DLD1 (cell line): ENCODE measurements around the gene KATNIP.

Experiments
- in situ Hi-C: cut with HindIII; loops from 2 replicates; pipeline ENCODE4 v1.10.0; 2017; ENCODE audit warnings: low sequenced_read_pairs

The KATNIP gene

DNA sequence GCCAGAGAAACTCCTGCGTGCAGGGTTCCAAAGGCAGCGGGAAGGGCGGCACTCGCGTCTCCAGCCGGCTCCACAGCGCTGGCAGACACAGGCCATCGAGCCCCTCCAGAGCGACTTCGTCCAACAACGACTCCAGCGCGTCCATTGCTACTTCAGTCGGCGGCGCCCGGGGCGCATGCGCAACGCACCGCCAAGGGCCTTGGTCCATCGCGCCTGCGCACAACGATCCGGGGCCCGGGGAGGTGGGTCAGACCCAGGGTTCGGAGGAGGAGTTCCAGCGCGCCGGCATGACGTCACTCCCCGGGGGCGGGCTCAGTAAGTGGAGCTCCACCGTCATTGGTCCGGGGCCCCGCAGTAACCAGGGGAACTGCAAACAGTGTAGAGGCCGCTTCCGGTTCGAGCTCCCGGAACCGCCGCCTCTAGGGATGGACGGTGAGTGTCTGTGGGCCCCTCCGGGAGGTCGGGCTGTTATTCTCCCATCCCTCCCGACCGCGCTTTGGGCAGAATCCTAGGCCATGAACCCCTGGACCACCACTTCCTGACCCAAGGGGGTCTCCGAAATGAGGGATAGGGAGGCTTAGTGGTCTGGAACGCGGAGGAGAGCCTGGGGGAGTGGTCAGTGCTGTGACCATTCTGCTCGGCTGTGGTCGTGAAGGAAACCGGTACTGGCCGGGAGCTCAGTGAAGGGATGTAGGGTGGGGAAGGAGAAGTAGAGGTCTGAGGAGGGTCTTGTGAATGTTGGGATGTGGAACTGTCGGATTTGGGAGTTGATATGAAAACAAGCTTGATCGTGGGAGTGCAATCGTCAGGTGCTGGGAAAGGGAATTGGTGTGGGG lies at the start of gene KATNIP, which contains the start of gene GTF3C1:
Gene KATNIP, plus strand, starts transcription at position 399 of the 836 bp plus-strand sequence. Its CDS starts 27 bp downstream, at position 426.
Gene GTF3C1, minus strand, starts transcription at position 168 of the 836 bp plus-strand sequence. Its CDS starts 23 bp downstream, at position 145.
- in situ Hi-C loops, result no loop called here

DNA sequence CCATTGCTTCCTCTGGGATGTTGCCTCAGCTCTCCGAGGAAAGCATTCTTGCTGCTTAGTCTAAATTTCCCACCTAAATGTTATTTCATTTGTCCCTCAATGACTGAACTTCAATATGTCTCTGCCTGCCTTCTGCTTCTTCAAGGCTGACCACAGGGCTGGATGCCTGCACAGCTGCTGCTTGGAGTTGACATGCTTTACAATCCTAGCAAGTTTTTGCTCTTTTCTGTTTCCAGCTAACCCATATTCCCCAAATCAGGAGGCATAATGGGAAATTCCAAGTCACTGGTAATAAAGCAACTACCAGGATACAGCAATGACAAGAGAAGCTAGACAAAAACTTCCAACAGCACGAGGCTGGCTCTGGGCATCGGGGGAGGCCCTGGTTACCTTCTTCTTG lies 49.1 kb upstream of the KATNIP start:
- in situ Hi-C loops, result no loop called here

DNA sequence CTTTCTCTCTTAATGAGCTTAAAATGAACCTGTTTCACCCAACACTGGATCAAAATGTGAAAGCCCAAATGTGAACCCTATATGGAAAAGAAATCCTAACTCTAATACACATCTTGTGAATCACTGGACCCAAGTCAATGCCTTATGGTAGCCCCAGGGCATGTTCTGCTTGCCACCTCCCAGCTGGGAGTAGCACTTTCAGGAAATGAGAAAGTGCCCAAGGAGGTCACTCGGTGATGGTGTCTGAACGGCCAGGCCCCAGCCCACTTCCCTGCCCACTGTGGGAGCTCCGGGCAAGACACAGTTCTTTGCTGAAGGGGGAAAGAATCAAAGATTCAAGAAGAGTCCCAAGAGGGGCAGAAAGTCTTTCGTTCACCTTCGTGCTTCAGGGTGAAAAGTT lies 46.3 kb upstream of the KATNIP start:
- in situ Hi-C loops, result no loop called here

DNA sequence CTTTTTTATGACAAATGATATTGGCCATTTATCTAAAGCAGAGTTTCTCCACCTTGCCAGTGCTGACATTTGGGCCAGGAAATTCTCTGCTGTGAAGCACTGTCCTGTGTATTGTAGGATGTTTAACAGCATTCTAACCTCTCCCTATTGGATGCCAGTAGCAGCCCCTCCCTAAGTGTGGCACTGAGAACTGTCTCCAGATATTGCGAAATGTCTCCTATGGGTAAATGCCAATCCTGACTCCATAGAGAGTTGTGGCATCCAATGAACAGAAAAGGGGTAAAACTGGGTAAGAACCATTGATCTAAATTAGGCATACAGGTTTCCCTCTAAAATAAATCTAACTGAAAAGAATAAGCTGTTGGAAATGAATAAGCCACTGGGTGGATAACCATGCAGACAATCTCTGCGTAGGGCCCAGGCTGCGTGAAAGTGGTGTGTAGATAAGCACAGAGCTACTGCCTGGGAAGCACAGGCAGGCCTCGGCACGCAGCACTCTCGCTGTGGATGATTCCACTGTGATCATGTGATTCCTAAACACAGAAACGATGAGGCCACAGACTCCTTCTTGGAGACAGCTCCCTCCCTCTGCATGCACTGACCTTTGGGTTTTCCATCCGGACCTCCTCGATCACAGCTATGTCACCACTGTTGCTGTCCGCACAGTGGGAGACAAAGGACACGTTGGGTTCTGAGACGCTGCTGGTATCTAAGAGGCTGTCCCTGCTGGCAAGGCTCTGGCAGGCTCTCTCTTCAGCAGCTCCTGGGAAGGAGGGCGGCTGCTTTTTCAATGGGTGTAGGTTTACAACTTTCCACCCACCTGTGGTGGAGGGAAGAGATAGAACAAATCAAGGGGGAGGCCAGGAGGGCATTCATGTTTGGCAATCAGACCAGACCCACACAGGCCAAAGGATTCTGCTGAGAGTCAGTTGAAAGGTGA lies 44.4 kb upstream of the KATNIP start:
- in situ Hi-C loops, result no loop called here

DNA sequence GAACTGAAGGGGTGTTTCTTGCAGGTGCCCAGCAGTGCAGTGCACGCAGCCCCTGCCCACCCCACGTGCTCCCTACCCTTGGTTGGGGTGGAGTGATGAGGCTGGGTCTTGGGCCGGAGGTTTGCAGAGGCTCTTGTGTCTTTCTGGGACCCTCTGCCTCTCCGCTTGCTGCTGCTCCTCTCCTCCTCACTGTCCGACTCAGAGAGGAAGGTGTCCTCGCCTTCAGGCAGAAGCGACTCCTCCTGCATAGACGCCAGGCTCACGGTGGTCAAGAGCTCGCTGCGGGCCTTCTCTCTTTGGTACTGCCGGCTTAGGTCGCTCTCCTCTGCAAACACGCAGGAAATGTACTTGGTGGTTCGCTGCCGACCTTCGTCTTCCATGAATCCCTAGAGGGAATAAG lies 43.2 kb upstream of the KATNIP start:
- in situ Hi-C loops, result no loop called here

DNA sequence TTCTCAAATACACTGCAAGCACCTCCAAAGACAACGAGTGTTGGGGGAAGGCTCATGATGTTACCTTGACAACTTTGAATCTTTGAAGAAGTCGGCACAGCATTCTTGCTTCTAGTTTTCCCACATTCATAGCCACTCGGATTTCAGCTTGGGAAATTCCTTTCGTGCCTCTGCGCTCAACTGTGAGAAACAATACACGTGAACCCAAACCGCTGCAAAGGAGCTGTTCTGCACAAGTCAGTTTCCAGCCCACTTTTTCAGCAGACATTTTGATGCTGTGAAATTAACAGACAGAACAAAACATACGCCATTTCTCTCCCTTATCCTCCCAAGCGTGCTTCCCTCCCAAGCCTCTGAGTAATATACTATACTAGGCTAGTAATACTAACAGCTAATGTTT lies 41.5 kb upstream of the KATNIP start:
- in situ Hi-C loops, result no loop called here

DNA sequence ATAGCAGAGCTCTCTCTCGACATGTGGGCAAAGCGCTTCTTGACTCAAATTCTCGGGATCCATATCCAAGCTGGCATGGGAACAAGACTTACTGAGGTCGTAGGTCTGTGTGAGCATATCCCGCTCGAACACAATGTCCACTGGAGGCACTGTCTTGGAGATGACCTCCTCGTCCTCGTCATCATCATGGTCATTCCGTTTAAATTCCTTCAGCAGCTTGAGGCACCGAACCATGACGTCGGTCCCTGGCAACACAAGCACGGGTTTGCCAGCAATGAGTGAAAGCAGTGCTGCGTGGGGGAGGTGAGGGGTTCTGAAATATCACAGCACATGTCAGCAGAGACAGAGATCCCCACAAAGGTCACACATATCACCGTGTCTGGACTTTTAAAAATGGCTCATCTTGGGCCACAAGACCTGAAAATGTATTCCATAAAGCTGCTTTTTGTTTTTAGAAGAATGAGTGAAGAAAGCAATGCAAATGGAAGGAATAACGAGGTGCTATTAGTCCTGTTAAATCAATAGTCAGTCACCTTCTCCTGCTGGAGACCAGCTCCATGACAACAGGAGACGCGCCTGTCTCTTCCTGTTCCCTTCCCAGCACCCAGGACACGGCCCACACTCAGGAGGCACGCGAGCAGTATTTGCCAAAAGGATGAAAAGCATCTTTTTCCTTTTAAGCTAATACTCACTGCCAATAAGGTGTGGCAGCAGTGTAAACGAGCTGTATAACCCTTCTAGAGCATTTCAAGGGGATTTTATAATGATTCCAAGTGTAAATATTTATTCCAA lies 38.1 kb upstream of the KATNIP start:
- in situ Hi-C loops, result no loop called here

DNA sequence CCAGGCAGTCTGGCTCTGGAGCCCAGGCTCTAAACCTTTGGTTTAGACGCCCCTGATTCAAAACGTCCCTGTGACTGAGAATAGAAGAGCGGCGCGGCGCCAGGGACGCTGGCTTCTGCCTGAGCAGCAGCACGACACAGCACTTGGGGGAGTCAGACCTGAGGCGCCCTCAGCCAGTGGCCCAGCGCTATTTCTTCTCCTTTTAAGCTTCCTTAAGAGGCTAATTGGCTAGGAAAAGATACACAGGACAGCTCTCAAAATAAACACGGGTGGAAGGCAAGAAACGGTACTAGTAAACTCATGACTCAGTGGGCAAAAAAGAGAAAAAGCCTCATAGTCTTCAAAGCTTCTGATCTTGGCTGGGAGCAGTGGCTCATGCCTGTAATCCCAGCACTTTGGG lies 35.1 kb upstream of the KATNIP start:
- in situ Hi-C loops, result no loop called here

DNA sequence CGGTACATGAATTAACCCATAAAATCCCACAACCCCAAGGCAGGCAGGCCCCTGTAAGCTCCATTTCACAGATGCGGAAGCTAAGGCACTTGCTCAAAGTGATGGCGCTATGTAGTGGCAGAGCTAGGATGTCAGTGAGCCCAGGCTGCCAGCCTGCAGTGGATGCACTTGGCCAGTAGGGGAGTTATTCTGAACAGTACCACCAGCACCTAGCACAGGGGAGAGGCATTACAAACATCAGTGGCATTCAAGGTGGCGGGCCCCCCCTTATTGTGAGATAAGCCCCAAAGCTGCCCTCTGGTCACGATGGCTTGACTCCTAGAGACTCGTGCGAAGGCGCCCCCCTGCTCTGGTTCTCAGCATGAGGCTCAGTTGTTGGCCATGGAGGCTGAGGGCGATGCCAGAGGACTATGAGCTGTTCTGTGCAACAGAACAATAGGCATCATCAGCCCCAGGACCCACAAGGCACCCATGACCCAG lies 34.0 kb upstream of the KATNIP start:
- in situ Hi-C loops, result no loop called here

DNA sequence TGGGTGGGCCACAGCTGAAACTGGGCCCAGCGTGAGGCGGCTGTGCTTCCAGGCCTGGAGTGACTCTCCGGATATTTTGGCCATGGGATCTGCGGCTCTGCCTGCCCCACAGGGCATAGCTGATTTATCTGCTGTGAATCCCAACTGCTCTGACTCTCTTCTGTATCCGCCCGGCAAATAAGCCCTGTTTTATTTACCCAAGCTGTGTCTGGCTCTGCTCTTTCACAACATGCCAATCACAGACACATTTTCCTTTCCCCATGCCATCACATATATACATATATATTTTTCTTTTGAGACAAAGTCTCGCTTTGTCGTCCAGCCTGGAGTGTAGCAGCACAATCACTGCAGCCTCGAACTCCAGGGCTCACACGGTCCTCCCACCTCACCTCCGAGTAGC lies 33.6 kb upstream of the KATNIP start:
- in situ Hi-C loops, result no loop called here

DNA sequence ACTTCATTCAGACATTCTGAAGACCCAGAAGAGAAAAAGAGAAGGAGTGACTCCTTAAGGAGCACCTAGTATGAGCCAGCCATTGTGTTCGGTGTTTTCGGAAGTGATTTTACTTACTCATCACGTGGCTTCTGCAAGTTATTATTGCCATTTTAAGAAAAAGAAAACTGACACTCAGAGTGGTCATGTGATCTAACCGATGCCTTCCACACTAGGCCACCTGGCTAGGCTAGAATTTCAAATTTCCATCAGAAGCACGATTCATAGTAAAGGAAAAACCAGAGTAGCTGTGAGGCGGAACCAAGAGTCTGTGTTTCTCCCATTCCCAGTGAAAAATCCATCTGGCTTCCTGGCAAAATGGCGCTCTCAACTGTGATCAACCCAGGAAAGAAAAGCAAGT lies 32.3 kb upstream of the KATNIP start:
- in situ Hi-C loops, result no loop called here

DNA sequence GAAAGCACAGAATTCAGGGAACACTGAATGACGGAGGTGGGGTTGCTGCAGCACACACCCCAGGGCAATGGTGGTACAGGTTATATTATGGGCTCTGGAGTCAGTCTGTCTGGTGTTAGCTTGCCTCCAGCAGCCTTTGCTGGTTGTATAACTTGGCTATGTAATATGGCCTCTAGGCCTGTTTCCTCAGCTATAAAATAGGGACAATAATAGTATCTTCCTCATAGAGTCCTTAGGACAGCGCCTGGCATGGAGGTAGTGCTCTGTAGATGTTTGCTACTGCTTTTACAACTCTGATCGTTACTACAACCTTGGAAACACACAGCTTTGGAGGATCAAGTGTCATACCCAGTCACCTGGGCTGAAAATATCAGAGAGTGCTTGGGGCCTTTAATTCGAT lies 31.7 kb upstream of the KATNIP start:
- in situ Hi-C loops, result no loop called here

DNA sequence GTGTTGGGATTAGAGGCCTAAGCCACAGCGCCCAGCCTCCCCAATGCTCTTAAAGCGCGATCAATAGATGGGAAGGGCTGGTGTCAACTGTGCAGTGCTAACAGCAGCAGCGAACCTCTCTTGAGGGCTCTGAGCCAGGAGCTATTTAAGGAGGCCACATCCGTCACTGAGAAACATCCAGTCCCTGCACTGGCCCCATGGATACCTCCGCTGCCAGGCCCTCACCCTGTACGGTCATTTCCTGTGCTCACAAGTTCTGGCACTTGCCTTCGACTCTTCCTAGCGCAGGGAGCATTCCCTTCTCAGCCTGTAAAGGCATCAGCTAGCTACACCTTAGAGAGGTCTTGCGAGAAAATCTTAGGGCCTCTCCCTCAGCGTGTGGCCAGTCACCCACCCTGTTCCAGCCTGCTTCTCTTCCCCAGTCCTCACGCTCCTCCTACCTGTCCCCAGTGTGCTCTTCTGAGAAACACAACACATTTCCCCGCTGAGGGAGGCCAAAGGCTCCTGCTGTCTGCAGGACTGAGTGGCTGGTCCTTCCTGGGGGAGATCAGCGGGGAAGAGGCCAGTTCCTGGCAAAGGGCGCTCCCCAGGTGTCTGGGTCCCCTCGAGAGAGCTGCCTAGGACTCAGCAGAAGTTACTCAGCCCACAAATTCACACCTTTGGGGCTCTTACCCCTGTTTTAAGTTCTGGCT lies 28.8 kb upstream of the KATNIP start:
- in situ Hi-C loops, result no loop called here

DNA sequence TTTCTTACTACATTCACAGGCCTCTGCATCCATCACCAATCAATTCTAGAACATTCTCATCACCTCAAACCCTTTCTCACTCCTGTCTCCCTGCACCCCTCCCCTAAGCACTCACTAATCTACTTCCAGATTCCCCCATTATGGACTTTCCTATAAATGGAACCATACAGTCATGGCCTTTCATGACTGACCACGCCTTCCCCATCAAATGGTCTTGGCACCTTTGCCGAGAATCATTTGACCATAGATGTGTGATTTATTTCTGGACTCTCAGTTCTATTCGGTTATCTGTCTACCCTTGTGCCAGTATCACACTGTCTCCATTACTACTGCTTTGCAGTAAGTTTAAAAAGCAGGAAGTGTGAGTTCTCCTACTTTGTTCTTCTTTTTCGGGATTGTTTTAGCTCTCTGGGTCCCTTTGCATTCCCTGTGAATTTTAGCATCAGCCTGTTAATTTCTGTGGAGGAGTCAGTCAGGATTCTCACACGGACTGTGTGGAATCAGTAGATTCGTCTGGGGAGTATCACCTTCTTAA lies 27.7 kb upstream of the KATNIP start:
- in situ Hi-C loops, result no loop called here

DNA sequence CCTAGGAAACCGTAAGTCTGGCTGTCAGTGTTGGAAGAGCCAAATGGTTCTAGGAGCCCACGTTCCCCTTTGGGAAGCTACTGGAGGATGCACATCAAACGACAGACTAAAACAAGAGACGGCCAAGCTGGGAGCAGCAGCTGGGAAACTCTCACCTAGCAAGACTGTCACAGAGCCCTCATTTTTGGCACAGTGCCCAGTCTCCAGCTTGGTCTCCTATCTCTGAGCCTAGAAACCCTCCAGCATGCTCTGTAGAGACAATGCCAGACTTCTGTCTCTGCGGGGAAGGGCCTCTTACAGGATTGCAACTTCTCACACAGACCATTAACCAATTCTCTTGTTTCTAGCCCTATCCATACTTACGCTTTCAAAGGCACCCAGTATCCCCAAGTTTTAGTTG lies 23.8 kb upstream of the KATNIP start:
- in situ Hi-C loops, result no loop called here

DNA sequence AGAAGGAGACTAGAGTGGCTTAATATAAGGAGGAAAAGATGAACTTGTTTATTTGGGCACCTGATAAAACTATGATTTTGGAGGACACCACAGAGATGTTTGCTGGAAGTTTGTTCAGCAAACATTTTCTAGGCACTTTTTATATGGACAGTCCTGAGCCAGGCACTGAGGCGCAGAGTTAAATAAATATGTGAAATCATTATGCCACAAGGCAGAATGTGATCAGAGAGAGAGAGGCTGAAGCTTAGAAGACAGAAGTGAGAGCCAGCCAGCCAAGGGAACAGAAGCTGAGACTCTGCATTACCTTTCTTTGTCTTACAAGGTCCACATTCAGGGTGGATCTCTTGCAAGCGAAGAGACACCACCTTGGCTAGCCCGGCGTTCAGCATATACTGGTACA lies 21.6 kb upstream of the KATNIP start:
- in situ Hi-C loops, result no loop called here

DNA sequence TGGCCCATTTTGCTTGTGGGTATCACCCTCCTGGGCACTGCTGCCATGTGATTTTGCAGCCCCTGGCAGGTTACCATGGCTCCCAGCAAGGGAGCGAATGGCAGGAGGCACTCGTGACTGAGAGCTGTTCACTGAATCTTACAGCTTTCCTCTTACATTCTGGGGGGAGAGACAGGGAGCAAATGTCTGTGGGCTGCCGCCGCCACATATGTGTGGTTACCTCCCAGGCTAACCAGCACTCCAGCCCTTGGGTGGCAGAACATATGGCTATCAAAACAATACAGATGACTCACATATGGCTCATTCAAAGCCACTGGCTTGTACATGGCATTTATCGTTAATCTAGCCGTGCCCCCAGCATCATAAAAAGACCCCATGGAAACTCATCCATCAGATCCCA lies 20.0 kb upstream of the KATNIP start:
- in situ Hi-C loops, result no loop called here

DNA sequence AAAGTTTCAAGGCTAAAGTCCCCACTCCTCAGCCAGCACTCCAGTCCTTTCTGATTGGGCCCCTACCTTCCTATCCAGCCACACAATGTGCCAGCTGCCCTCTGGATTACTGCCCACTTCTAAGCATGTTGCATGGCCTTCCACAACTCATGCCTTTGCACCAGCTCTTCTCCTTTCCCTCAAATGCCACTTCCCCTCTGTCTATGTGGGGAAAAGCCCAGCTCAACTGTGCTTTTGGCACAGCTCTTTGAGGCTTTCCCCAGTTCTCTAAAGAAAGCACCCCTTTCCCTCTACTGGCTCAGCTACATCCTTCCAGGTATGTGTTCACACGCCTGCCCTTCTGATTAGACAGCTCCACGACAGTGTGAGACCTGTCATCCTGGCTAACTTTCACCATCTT lies 18.8 kb upstream of the KATNIP start:
- in situ Hi-C loops, result no loop called here

DNA sequence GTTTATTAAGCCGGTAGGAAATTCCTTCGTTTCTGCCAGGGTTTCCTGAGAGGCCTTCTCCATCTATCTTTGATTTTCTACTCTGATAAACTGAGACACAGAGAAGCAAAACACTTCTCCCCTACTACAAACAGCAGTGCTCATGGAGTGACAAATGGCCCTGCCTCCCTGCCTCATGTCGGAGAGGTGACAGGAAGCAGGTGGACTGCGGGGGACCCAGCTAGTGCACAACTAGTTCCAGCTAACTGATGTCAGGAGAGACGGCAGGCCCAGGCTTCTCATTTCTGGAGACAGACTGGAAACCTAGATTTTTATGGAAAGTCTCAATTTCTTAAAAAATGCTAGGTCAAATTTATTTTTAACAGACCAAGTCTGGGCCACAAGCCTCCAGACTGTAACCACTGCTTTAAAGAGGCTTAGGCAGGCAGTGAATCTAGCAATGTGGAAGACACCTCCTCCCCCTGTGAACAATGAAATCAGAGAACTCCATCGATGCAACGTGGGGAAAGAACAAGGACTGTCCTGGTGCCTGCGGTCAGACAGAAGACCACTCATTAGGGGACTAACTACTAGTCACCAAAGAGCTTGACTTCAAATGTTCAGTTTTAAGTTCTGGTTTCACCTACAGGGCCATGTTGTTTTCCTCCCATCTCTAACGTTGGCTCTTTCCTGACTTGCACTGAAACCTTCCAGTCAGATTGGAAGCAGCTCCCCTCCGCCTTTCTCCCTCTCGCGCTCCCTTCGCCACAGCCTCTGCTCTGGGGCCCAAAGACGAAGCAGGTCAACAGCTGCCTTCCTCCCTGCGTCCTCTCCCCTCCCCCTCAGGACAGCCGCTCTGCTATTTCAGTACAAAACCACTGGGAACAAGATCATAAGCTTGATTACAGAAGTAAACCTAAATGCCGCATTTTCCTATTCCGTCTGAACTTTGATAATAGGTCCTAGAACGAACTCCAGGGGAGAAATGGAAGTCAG lies 17.8 kb upstream of the KATNIP start:
- in situ Hi-C loops, result no loop called here
